Suppressor macrophage (primary cell): Measurements from ENCODE around the gene EXOSC2.

Experiments
- DNase-seq, 4 experiments: peaks; one replicate each; pipeline ENCODE4 v3.0.0-alpha.2; 2020 to 2022

Gene EXOSC2

DNA sequence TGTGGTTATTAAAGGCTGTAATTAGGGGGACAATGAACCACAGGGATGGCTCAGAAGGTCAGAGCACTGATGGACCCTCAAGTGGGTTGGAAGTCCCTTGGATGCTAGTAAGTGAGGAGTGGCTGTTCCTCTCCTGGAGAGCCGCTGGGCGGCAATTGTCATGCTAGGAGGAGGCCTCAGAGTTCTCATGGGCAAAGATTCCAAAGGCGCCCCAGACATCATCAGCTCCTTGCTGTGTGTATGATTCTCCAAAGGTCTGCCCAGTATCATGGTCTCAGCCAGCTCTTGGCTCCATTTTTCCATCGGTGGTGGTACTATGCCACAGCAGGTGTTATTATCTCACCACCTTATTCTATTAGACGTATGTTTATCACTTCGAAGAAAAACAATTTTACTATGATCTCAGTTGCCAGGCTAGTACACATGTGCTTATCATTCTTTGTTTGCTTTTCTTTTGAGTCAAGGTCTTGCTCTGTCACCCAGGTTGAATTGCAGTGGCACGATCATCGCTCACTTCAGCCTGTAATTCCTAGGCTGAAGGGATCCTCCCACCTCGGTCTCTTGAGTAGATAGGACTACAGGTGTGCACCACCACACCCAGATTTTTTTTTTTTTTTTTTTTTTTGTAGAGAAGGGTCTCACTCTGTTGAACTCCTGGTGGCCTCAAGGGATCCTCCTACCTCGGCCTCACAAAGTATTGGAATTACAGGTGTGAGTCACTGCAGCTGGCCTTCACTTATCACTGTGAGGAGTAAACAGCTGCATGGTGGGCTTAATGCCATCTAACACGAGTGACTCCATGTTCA lies 46.8 kb downstream of the EXOSC2 start:
- no peak for DNase-seq

DNA sequence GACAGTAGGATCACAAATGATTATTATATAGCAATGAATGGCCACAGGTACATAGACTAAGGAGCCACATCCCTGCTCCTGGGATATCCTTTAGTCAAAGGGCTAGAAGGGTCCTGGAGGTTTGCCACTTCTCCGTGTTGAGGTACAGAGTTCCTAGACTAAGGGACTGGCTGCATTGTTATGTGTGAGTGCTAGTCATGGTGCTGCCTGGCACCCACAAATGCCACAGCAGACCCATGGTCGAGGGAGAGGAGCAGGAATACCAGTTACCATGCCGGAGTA lies 47.4 kb downstream of the EXOSC2 start:
- no peak for DNase-seq

DNA sequence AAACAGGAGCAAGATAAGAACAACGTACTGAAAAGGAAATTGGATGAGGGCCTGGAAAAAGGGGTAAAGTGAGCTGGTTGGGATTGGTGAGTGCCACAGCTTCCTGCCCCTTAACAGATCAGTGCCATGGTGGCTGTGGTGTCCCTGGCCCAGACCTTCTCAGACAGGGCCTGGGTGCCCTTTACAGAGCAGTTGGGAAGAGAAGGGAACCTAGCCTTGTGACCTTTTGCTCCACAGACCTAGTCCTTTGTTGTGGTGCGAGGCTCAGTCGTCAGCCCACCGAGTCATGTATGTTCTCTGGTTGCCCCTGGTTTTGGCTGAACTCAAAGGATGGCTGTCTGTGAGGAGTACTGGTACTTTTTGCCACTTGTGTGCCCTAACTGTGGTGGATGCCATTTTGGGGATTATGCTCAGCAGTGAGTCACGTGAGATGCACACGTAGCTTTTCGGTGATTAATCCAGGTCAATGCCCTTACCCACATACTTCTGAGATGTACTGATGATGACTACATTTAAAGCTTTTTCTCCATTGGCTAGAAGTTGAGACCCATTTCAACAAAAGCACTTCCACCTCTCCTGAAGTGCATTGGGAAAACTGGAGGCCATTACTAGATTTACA lies 48.4 kb downstream of the EXOSC2 start:
- DNase-seq: no peak

DNA sequence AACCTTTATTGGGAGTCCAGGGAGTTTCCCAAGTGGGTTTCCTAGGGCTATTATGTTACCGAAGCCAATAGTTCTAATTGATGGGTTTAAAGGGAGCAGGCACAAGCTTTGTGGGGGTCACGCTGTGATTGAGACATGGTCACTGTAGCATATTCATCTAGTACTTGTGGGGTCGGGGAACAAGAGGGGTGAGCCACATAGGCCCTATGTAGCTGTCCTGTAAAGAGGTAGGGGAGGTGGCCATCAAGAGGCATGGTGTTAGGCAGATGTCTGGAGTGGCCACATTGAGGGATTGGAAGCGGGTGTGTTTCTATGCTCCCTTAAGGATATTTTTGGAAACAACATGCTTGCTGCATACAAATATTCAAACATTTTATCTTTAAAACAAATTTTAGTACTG lies 50.1 kb downstream of the EXOSC2 start:
- no peak for DNase-seq

- DNase-seq: no peak
Measured at GRCh38 chr9:130745210-130745800, 51.7 kb downstream of the EXOSC2 start.

DNA sequence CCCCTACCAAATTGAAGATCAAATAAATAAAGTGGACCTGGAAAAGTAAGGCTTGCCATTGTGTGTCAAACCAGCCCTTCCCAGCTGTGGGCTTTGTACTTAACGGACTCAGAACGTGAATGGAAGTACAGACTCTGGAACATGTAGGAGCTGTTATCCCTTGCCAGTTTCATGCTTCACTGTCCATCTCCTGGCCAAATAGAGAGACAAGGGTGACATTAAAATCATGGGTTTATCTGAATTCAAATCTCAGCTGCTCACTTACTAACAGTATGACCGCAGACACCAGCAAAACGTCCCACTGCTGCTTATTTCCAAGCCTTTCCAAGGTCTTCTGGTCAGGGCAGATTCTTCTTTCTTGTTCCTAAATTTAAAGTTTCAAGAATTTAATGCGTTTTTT lies 52.2 kb downstream of the EXOSC2 start:
- DNase-seq: no peak

DNA sequence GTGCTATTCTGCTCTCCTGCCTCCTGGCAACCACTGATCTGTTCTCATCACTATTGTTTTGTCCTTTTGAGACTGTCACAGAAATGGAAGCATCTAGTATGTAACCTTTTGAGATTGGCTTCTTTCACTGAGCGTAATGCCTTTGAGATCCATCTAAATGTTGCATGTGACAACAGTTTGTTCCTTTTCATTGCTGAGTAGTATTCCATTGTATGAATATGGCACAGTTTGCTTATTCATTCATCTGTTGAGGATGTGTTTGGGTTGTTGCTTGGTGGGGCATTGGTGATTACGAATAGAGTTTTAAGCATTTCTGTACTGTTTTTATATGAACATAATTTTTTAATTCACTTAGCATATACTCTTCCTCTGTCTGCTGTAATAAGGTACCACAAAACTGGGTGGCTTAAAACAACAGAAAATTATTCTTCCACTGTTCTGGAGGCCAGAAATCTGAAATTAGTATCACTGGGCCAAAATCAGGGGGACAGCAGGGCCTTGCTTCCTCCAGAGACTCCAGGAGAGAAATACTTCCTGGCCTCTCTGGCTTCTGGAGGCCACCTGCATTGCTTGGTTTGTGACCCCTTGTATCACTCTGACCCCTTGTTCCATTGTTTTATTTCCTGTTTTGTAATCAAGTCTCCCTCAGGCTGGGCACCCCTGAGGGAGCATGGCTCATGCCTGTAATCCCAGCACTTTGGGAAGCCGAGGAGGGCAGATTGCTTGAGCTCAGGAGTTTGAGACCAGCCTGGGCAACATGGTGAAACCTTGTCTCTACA lies 53.0 kb downstream of the EXOSC2 start:
- no peak for DNase-seq

DNA sequence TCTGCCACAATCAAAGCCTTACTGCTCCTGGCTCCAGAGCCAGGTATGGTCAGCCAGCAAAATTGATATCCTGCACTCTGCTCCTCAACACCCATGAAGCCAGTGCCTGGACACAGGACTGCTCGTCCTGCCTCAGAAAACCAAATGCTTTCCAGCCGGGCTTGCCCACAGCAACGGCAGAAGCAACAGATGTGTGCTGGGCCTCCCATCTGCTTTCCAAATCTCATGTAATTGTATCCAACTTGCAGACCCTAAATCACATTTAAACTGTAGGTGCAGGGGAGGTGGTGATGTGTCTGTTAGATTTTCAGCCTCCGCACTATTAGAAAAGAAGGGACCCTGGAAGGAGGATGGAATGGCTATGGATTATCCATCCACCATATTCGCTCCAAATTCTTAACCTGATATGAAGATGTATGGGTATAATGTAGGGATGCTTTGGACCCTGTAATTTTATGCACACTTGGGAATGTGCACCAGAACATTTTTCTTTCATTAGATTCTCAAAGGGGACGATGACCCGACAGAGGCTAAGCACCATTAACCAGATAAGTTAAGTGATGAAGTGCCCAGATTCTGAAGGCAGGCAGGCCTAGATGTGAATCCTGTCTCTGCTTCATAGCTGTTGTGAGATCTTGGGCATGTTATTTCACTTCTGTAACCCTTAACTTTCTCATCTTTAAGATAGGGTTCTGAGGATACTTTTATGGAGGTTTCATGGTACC lies 58.2 kb downstream of the EXOSC2 start:
- DNase-seq: no peak
